GM19043 (cell line): ENCODE results near the gene FAM204A.

Experiments used
- ATAC-seq: cut with Tn5 transposase; IDR thresholded peaks from one replicate; pipeline ENCODE4 v1.9.1; 2021; ENCODE audit warnings: low read depth; ENCODE audit not compliant: unreplicated experiment

The FAM204A gene

GRCh38 chr10:118255355-118255754, 86.8 kb downstream of the FAM204A start:
- ATAC-seq, result no peak

- ATAC-seq, result no peak
These were observed 87.5 kb downstream of the FAM204A start for GRCh38 chr10:118254654-118255053.

DNA sequence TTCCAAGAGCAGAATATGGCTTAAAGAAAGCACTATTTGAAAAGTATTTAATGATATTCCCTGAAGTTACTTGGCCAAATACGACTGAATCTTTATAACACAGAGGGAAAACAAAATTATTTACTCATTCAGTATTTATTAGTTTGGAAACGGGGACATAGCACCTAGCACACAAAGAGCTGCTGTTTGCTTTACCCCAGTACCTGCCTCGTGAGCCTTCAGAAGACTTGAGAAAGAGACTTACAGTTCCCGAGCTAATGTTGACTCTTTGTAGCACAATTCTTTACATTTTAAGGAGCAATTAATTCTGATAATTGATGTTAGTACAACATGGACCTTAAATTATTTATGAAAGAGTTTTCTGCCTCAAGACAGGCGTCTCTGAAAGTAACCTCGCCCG, 88.7 kb downstream of the FAM204A start:
- no peak for ATAC-seq

DNA sequence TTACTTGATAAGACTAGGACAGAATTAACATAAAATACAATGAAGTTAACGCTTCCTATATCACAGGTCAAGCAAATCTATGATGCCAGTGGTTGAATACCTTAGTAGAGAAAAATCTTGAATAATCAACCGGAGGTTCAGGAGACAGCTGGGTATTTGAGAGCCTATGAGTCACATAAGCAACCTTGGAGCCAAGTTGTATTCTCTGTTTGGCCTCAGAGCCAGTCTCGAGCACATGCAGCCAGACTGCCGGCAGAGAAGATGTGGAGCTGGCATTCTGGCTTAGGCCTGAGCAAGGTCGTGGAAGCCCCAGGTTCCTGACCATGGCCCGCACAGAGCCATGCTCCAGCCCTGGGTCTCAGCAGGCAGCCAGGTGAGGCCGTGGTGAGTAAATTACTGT, 90.3 kb downstream of the FAM204A start:
- ATAC-seq, result no peak

DNA sequence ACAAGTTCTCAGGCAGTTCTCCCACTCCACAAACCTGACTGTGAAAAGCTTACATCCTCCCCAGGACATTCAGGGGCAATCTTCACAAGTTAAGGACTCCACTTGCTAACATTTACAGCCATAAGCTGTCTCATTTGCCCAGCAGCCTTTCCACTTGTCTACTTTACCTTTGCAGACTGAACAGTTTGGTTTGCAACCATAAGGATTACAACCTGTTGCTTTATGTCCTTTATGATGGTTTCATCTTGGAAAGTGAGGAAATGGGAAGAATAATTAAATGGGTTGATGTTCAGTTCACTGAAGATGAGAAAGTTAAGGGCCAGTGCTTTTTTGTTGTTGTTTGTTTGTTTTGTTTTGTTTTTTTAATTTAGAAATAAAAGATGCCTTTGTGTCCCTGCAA, 92.4 kb downstream of the FAM204A start:
- no peak for ATAC-seq
